GM19328 (cell line): ENCODE measurements around the gene ITGB6.
"Not testable (repeated sequence)": the region's sequence is repeated elsewhere in the genome, so short reads cannot be mapped to it uniquely, and the experiment has no call there.

Experiments used
- ATAC-seq: cut with Tn5 transposase; IDR thresholded peaks from one replicate; pipeline ENCODE4 v1.9.1; 2021; ENCODE audit warnings: mild to moderate bottlenecking, moderate library complexity; ENCODE audit not compliant: unreplicated experiment

Gene ITGB6

GRCh38 chr2:160141912-160142311 is 58.2 kb downstream of the ITGB6 start:
- no peak for ATAC-seq

GRCh38 chr2:160141419-160141818 is 58.7 kb downstream of the ITGB6 start:
- ATAC-seq = no peak

DNA sequence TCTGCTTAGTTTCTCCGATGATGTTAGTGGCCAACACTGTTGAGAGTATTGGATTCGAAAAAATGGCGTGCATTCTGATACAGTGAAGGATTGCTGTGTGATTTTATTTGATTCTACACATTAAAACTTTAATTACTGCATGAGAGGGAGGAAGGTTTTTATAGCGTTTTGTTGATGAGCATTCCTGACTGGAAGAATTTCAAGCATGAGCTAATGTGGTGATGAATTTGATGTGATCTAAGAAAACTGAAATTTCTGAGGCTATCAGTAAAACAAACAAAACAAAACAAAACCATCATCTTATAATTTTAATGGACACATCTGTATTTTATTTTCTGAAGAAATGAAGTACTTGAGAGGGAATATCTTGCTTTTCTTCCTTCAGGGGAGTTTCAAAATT is 59.6 kb downstream of the ITGB6 start:
- no peak for ATAC-seq

GRCh38 chr2:160139991-160140390 is 60.1 kb downstream of the ITGB6 start:
- ATAC-seq = no peak

- ATAC-seq = no peak
Observed at GRCh38 chr2:160139350-160139749, 60.7 kb downstream of the ITGB6 start.

GRCh38 chr2:160138406-160138805 is 61.7 kb downstream of the ITGB6 start:
- ATAC-seq = no peak

- ATAC-seq = no peak
Observed at GRCh38 chr2:160137464-160137863, 62.6 kb downstream of the ITGB6 start.

DNA sequence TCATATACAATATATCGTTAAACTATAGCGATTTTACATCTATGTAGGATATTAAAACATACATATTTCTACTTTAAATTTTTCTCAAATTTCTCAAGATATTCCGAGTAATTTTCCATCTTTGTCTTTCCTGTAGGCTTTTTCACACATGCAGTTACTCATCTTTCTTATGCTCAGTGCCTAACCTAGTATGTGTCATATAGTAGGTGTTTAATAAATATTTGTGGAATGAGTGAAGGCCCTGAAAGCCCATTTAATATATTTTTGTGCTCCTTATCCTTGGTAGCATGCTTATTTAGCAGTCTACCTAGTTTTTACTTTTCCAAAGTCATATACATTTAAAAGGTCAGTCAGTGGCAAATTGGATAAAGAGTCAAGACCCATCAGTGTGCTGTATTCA is 67.3 kb downstream of the ITGB6 start:
- ATAC-seq = no peak

- ATAC-seq = no peak
Observed at GRCh38 chr2:160126756-160127155, 73.3 kb downstream of the ITGB6 start.

GRCh38 chr2:160126315-160126714 is 73.8 kb downstream of the ITGB6 start:
- ATAC-seq = no peak

DNA sequence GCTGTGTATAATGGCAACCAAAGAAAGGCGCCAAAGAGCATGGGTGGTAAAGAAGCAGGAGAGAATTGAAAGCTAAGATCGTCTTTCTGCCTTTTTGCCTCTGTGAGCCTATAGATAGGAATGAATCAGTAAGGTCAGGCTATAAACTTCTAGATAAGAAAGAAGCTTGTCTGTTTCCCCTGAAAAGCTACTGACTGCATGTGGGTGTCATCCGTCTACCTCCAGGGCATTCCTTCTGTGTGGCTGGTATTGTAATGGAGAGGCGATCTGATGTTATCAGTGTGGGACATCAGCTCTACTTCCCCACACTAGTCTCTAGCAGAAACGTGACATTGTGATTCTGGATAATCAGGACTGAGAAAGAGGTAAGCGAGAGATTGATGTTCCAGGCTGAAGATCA is 74.2 kb downstream of the ITGB6 start:
- no peak for ATAC-seq

DNA sequence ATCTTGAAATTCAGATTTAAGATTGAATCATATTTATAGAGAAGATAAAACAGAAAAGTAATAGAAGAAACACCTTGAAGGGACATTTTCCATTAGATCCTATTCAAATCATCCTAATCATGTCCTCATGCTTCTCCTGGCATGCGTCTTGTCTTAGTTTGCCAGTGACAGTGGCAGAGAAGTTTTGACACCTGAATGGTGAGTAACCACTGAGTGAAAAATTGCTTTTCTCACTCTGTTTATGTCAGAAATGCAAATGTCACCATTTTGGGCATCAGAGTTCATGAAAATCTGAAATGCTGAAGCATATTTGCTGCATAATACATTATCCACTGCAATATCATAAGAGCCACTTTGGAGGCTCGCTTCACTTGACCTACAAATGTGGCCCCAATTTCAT is 74.7 kb downstream of the ITGB6 start:
- no peak for ATAC-seq

DNA sequence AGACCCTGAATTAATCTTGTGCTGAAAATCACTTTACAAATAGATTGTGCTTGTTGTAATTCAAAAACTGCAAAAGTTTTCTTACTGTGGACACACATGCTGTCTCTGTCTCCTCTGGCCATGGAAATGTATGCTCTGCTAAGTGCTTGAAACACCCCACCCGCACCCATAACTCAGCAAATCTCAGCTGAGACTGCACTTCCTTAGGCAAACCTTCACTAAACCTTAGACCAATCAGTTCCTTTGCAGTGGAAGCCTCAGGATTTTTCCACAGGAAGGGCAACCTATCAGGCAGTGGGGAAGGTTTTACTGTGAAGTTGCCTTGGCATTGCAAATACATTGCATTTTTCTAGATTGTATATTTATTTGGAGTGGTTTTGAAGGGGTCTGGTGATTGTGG is 75.5 kb downstream of the ITGB6 start:
- ATAC-seq = no peak

DNA sequence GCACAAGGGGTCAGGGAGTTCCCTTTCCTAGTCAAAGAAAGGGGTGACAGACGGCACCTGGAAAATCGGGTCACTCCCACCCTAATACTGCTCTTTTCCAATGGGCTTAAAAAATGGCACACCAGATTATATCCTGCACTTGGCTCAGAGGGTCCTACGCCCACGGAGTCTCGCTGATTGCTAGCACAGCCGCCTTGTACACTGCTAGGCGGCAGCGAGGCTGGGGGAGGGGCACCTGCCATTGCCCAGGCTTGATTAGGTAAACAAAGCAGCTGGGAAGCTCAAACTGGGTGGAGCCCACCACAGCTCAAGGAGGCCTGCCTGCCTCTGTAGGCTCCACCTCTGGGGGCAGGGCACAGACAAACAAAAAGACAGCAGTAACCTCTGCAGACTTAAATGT is 85.4 kb downstream of the ITGB6 start:
- ATAC-seq = not testable (repeated sequence)

GRCh38 chr2:160114020-160114419 is 86.1 kb downstream of the ITGB6 start:
- ATAC-seq = no peak

DNA sequence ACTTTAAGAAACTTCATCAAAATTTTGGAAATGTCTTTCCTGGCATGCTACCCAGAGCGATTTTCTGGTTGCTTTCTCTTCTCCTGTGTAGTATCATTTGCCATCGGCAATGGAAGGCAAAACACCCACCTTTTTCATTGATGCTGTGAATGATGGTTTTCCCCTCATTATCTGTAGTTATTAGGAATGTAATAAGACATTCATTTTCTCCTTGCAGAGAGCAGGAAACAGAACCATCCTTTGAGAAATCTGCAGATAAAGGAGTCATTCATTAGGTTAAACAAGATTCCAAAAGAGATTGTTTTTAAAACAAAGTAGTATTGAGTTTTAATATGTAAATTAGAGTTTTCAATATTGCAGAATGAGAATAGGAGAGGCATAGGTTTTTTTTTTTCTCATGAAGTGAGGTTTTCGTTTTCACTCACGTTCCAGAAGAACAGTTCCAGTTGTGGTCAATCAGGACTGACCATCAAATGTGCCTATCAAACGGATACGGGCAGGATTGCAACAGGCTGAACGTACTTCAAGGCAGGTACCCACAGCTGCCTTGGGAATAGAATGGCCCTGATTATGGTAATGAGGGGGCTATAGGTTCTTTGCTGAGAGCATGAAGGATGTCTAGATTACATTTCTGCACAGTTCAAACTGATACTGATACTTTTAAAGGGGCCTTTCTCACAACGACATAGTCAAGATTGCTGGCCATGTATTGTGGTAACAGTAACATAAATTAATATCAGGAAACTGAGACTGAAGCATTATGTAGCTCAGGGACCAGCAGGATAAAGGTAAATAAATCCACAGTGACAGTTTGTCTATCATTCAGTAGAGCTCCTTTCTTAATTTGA is 87.9 kb downstream of the ITGB6 start:
- no peak for ATAC-seq

- ATAC-seq = no peak
Observed at GRCh38 chr2:160110674-160111239, 89.3 kb downstream of the ITGB6 start.

DNA sequence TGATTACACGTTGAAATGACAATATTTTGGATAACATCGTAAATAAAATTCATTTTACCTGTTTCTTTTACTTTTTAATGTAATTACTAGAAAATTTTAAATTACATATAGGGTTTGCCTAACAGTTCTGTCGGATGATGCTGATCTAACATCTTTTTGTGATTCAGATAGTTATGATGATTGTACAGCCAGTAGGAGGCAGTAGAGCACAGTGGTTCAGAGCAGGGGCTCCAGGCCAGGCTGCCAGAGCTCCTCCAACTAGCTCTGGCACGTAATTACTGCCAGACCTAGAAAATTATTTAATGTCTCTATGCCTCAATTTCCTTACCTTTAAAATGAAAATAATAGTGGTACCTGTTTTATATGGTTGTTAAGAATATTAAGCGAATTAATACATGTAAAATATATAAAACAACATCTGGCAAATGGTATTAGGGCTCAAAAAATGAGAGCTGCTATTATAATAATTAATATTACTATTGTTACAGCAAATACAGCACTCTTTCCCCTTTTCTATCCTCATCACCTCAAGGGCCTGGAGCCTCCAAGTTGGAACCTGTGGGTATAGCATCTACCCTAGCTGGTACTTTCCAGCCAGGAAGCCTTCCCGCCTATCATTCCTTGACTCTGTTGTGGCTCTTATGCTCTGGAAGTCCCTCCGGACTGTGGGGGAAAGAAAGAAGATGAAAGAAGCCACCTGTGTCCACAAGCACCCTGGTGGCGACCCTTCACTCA is 90.0 kb downstream of the ITGB6 start:
- ATAC-seq = peak; percentile 73

DNA sequence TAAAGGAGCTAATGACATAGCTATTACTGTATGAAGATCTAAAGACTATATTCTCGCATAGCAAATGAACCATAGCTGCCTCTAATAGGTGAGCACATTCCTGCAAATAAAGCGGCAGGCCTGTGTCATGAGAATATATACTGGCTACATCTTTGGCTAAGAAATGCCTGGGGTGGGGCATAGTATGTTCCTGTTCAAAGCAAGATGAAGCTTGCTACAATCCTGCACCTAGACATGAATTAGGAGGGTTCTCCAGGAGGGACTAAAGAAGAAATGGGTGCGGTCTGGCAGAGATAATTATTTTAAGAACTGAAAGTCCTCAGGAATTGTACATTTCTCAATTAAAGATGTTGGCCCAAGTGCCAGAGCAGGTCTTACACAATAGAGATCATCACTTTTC is 90.8 kb downstream of the ITGB6 start:
- ATAC-seq = no peak

GRCh38 chr2:160108646-160109045 is 91.4 kb downstream of the ITGB6 start:
- ATAC-seq = no peak

DNA sequence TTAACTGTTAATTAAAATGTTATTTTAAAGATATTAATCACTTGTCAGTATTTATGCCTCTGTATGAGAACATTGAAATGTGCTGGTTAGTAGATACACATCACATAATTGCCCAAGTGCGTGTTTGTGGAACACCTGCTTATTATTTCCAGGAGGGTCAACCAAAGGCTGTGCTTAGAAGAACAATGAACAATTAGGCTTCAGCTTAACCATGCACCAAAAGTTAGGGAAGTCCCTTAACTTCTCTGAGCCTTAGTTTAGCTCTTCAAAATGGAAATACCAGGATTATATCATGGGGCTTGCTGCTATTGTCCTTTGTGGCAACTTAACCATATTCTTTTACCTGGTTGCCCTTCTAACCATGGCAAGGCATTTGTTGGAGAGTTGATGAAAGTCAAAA is 94.7 kb downstream of the ITGB6 start:
- ATAC-seq = no peak

DNA sequence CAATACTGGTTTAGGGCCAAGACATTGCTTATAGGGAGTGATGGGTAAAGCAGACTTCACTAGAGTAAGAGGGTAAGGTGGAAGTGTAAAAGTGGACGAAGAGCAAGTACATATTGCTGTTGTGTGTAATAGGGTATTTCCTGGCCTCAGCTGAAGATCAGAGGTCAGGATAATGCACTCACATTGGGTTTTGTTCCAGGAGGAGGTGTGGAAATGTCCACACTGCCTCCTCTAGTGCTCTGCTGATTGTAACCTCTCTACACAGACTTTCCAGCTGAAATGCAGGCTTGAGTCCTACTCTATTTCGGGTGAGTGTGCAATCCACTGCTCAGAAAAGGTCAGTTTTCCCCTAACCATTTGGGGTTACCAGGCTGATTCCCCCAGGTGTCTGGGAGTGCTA is 96.0 kb downstream of the ITGB6 start:
- ATAC-seq = no peak
